ENCODE data around the gene MOG. TPM values are rescaled to one million over a fixed set of nuclear protein-coding genes. Genes with fewer than 3 reads are reported as not detected.

Gene MOG
- polyA plus RNA-seq, 1 of the 3 experiments (the other 2 are of a cell fraction), result not detected

DNA sequence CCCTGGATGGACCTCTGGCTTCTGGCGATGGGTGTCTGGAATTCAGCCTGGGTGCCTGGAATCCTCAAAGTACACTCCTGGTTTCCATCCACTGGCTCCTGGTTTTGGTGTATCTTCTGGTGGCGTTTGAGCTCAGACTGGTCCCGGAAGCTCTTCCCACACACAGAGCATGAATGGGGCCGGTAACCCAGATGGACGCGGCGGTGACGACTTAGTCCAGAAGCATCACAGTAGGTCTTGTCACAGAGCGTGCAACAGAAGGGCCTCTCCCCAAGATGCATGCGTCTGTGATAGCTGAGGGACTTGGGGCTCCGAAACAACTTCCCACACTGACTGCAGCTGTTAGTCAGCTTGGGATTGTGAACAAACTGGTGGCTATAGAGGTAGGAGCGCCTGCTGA is 16.3 kb downstream of the MOG start:
- Histone ChIP-seq H3K9me3 (no peaks in the 10 kb centered on the region), H3K79me2 (ENCODE audit: insufficient read depth) (no peaks in the 10 kb centered on the region), H3K9me2 (no peaks in the 10 kb centered on the region), H4K20me1 (ENCODE audit: insufficient read depth) (no peaks in the 10 kb centered on the region), H3K4me2 (no peak overlapping the region), H3F3A (replicated peaks; ENCODE audit: insufficient read depth) (no peaks in the 10 kb centered on the region), H3K4me3 (ENCODE audit: low read depth in 2 of 2, low read length in 1 of 2) (no peak overlapping the region), H3K27me3 (ENCODE audit: insufficient read depth) (peaks cover 4% of the 10 kb centered on the region; the same call in 1 of the 2 replicates), H3K4me1 (ENCODE audit: control insufficient read depth in 1 of 2, insufficient read depth in 2 of 2, low read depth in 1 of 2, low read length in 1 of 2) (no peaks in the 10 kb centered on the region), H3K27ac (ENCODE audit: low read depth in 2 of 2, low read length in 1 of 2) (no peak overlapping the region), H3K9ac (no peak overlapping the region), H2AFZ (ENCODE audit: low read depth) (no peak overlapping the region), H3K36me3 (replicated peaks in 1 of 2; ENCODE audit: control insufficient read depth in 1 of 2, insufficient read depth in 2 of 2, low read length in 1 of 2) (no peaks in the 10 kb centered on the region)
- CTCF ChIA-PET, result interaction anchor here (0.6 to 8.4 kb wide), 3 partner anchors 21 to 474 kb away, joined by 3 to 78 read pairs (median 5); no protein-coding TSS in a partner anchor
- no peak for TF ChIP-seq MXI1 (IDR thresholded peaks at IDR 0.05; ENCODE audit: low read depth, low read length)
- no peak for TF ChIP-seq GATA2 (CRISPR knock-in tag; IDR thresholded peaks at IDR 0.05)
- 43% methylated on average over 10 of the region's 12 CpGs for WGBS (ENCODE audit: low lambda C conversion rate)
- DNase-seq, result no peak
- POLR2A ChIA-PET, result no interaction called here

GRCh38 chr6:29674008-29674407 is 17.1 kb downstream of the MOG start:
- ChIA-PET POLR2A (no interaction called here), CTCF (interaction anchor here (0.6 to 8.4 kb wide), 2 partner anchors 22 to 80 kb away, joined by 5 to 78 read pairs; no protein-coding TSS in a partner anchor)
- Histone ChIP-seq H3K36me3 (replicated peaks in 1 of 2; ENCODE audit: control insufficient read depth in 1 of 2, insufficient read depth in 2 of 2, low read length in 1 of 2) (no peaks in the 10 kb centered on the region), H3K4me3 (ENCODE audit: low read depth in 2 of 2, low read length in 1 of 2) (no peak overlapping the region), H3F3A (replicated peaks; ENCODE audit: insufficient read depth) (no peaks in the 10 kb centered on the region), H3K9ac (no peak overlapping the region), H3K4me2 (no peak overlapping the region), H3K4me1 (ENCODE audit: control insufficient read depth in 1 of 2, insufficient read depth in 2 of 2, low read depth in 1 of 2, low read length in 1 of 2) (no peaks in the 10 kb centered on the region), H3K27me3 (ENCODE audit: insufficient read depth) (peaks cover 4% of the 10 kb centered on the region; the same call in 1 of the 2 replicates), H2AFZ (ENCODE audit: low read depth) (no peak overlapping the region), H3K27ac (ENCODE audit: low read depth in 2 of 2, low read length in 1 of 2) (no peak overlapping the region), H3K9me2 (no peaks in the 10 kb centered on the region), H4K20me1 (ENCODE audit: insufficient read depth) (no peaks in the 10 kb centered on the region), H3K79me2 (ENCODE audit: insufficient read depth) (no peaks in the 10 kb centered on the region), H3K9me3 (no peaks in the 10 kb centered on the region)
- no peak for DNase-seq
- TF ChIP-seq TAF1 (IDR thresholded peaks at IDR 0.05; ENCODE audit: borderline replicate concordance, low read depth, low read length), result no peak
- TF ChIP-seq MEF2A (IDR thresholded peaks at IDR 0.05; ENCODE audit: borderline replicate concordance, low read depth), result no peak
- no peak for TF ChIP-seq MXI1 (IDR thresholded peaks at IDR 0.05; ENCODE audit: low read depth, low read length)
- TF ChIP-seq EZH2phosphoT487 (IDR thresholded peaks at IDR 0.05; ENCODE audit: borderline replicate concordance, low read depth), result no peak
- no peak for TF ChIP-seq RCOR1 (IDR thresholded peaks at IDR 0.05; ENCODE audit: low read length)
- no peak for TF ChIP-seq GABPA (IDR thresholded peaks at IDR 0.05; ENCODE audit: low read depth)
- TF ChIP-seq, protein P1, sequence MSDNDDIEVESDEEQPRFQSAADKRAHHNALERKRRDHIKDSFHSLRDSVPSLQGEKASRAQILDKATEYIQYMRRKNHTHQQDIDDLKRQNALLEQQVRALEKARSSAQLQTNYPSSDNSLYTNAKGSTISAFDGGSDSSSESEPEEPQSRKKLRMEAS (IDR thresholded peaks at IDR 0.05; ENCODE audit: low read depth), result no peak
- TF ChIP-seq ZBTB33 (IDR thresholded peaks at IDR 0.05; ENCODE audit: borderline replicate concordance, low read depth), result no peak
- TF ChIP-seq POLR2AphosphoS5 (IDR thresholded peaks at IDR 0.05; ENCODE audit: low read depth, low read length), result no peak
- no peak for TF ChIP-seq SMC3 (IDR thresholded peaks at IDR 0.05; ENCODE audit: low read depth, low read length)
- TF ChIP-seq TEAD4 (IDR thresholded peaks at IDR 0.05; ENCODE audit: borderline replicate concordance, insufficient read depth), result no peak
- TF ChIP-seq, protein P2, sequence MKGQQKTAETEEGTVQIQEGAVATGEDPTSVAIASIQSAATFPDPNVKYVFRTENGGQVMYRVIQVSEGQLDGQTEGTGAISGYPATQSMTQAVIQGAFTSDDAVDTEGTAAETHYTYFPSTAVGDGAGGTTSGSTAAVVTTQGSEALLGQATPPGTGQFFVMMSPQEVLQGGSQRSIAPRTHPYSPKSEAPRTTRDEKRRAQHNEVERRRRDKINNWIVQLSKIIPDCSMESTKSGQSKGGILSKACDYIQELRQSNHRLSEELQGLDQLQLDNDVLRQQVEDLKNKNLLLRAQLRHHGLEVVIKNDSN (IDR thresholded peaks at IDR 0.05; ENCODE audit: borderline replicate concordance, low read depth), result no peak
- TF ChIP-seq RFX5 (IDR thresholded peaks at IDR 0.05; ENCODE audit: low read length), result no peak
- 44% methylated on average over 5 of the region's 5 CpGs for WGBS (ENCODE audit: low lambda C conversion rate)

All from SK-N-SH (cell line).